Lower leg skin (tissue), 4 donors: ENCODE results near the gene GTPBP6. TPM values are rescaled to one million over a fixed set of nuclear protein-coding genes. Genes with fewer than 3 reads are reported as not detected.
"Not testable (repeated sequence)": the region's sequence is repeated elsewhere in the genome, so short reads cannot be mapped to it uniquely, and the experiment has no call there.

ENCODE experiments used
- DNase-seq, 2 donors: peaks; one replicate each; pipeline ENCODE4 v3.0.0-alpha.2; 2019; ENCODE audit warnings: low spot score in 2 of 2
- H3K4me3 ChIP-seq: fragments of 200-600 bp; sonication (generic); 2 replicates; pipeline ENCODE4 v1.5.1; 2017; ENCODE audit warnings: mild to moderate bottlenecking, low read depth; ENCODE audit not compliant: poor library complexity, severe bottlenecking
- CTCF ChIP-seq, 3 donors: fragments of 450-650 bp; IDR thresholded peaks; one replicate each; pipeline ENCODE4 v1.5.1; 2016; ENCODE audit warnings: antibody characterized with exemption in 3 of 3, mild to moderate bottlenecking in 3 of 3, moderate library complexity in 2 of 3
- POLR2A ChIP-seq, 2 donors: fragments of 450-650 bp; IDR thresholded peaks; one replicate each; pipeline ENCODE4 v1.6.1; 2016 to 2017; ENCODE audit warnings: antibody characterized with exemption in 2 of 2, mild to moderate bottlenecking in 1 of 2, moderate library complexity in 1 of 2
- WGBS, 2 donors: methylation state at CpG; one replicate each; pipeline ENCODE4 v1.1.5; 2018; 5-methylcytosine and 5-hydroxymethylcytosine counted together
- intact Hi-C: fragments of 100-400 bp; cut with DNase I; formaldehyde crosslinking; loops from one replicate; pipeline ENCODE4 v1.15.0; 2023; ENCODE audit warnings: low total_unique reads
- total RNA-seq, 4 donors: library from RNA; depleted of rRNA; stranded (reverse); fragments of >200 nt; gene quantifications; one replicate each; pipeline ENCODE4 v1.1.0, GENCODE V29; 2016

Gene GTPBP6
- total RNA-seq, 4 donors from 2014 or later = 35.9 to 53.4 (median 48.2) TPM

GRCh38 chrX:330726-331150, 12.1 kb upstream of the GTPBP6 start:
- WGBS, 2 donors = 31 to 45% methylated on average over 14 to 26 of the region's 28 CpGs
- TF ChIP-seq CTCF (IDR thresholded peaks at IDR 0.05) (no peak), POLR2A (IDR thresholded peaks at IDR 0.05) (no peak)
- intact Hi-C loops = no loop called here
- H3K4me3 ChIP-seq = no peak overlapping the region
- no peak for DNase-seq

- 76 to 82% methylated on average over 24 to 29 of the region's 29 CpGs for WGBS, 2 donors
- H3K4me3 ChIP-seq, DNase-seq, intact Hi-C loops: not testable (repeated sequence)
Observed at GRCh38 chrX:330141-330725, 11.6 kb upstream of the GTPBP6 start.

GRCh38 chrX:329291-329910, 10.8 kb upstream of the GTPBP6 start:
- 75 to 89% methylated on average over 12 to 18 of the region's 23 CpGs for WGBS, 2 donors
- intact Hi-C loops = no loop called here
- TF ChIP-seq CTCF (IDR thresholded peaks at IDR 0.05) (no peak), POLR2A (IDR thresholded peaks at IDR 0.05) (no peak)
- no peak overlapping the region for H3K4me3 ChIP-seq
- DNase-seq = no peak

GRCh38 chrX:327660-328126, 9.1 kb upstream of the GTPBP6 start:
- no peak overlapping the region for H3K4me3 ChIP-seq
- intact Hi-C loops = no loop called here
- no peak for DNase-seq
- no peak for TF ChIP-seq POLR2A (IDR thresholded peaks at IDR 0.05)
- no peak for TF ChIP-seq CTCF (IDR thresholded peaks at IDR 0.05)
- WGBS, 2 donors = 85 to 86% methylated on average over 22 to 30 of the region's 33 CpGs

- intact Hi-C loops, H3K4me3 ChIP-seq, DNase-seq: not testable (repeated sequence)
- 72 to 82% methylated on average over 14 of the region's 14 CpGs for WGBS, 2 donors
Observed at GRCh38 chrX:324664-325063, 6.1 kb upstream of the GTPBP6 start.

GRCh38 chrX:323721-324628, 5.4 kb upstream of the GTPBP6 start:
- H3K4me3 ChIP-seq = no peak overlapping the region
- intact Hi-C loops = no loop called here
- no peak for DNase-seq
- TF ChIP-seq POLR2A (IDR thresholded peaks at IDR 0.05) (no peak), CTCF (IDR thresholded peaks at IDR 0.05) (no peak)
- WGBS, 2 donors = 41 to 67% methylated on average over 35 to 36 of the region's 38 CpGs
